Fibroblast of lung (primary cell): ENCODE results near the gene CAMSAP3. TPM values are rescaled to one million over a fixed set of nuclear protein-coding genes. Genes with fewer than 3 reads are reported as not detected.

Experiments used
- DNase-seq, 2 donors: peaks; one replicate each; pipeline versions ENCODE4 v3.0.0 to v3.0.0-alpha.2; 2010; ENCODE audit warnings: low read depth in 2 of 2
- H2AFZ ChIP-seq: 2 replicates; pipeline ENCODE4 v1.5.1; 2012; ENCODE audit warnings: low read length, control low read depth, inconsistent platforms
- H3K27ac ChIP-seq: 2 replicates; pipeline ENCODE4 v1.5.1; 2011; ENCODE audit warnings: low read length, control low read depth; ENCODE audit not compliant: insufficient read depth
- H3K27me3 ChIP-seq: 2 replicates; pipeline ENCODE4 v1.5.1; 2011; ENCODE audit warnings: mild to moderate bottlenecking, low read length; ENCODE audit not compliant: control insufficient read depth, insufficient read depth
- H3K36me3 ChIP-seq: 2 replicates; pipeline ENCODE4 v1.5.1; 2011; ENCODE audit warnings: low read length; ENCODE audit not compliant: control insufficient read depth, insufficient read depth
- H3K4me1 ChIP-seq: 2 replicates; pipeline ENCODE4 v1.5.1; 2011; ENCODE audit warnings: low read length; ENCODE audit not compliant: control insufficient read depth, insufficient read depth; ENCODE audit errors: extremely low read depth
- H3K4me2 ChIP-seq: 2 replicates; pipeline ENCODE4 v1.5.1; 2011; ENCODE audit warnings: low read length, control low read depth; ENCODE audit not compliant: insufficient read depth; ENCODE audit errors: extremely low read depth
- H3K4me3 ChIP-seq, 4 experiments: fragments of 200-600 bp in 1 of 4; sonication (generic) in 1 of 4; replicated peaks in 1 of 4; 2 replicates each; pipeline ENCODE4 v1.5.1; 2011 to 2016; ENCODE audit warnings: low read length in 4 of 4, low read depth in 3 of 4, mild to moderate bottlenecking in 3 of 4, control low read depth in 2 of 4, inconsistent platforms in 1 of 4, mixed read lengths in 1 of 4; ENCODE audit not compliant: insufficient read depth in 1 of 4; ENCODE audit errors: control extremely low read depth in 1 of 4
- H3K79me2 ChIP-seq: 2 replicates; pipeline ENCODE4 v1.5.1; 2012; ENCODE audit warnings: mild to moderate bottlenecking, low read length, inconsistent platforms; ENCODE audit not compliant: control insufficient read depth, insufficient read depth
- H3K9ac ChIP-seq: 2 replicates; pipeline ENCODE4 v1.5.1; 2011; ENCODE audit warnings: mild to moderate bottlenecking, low read length, control low read depth; ENCODE audit not compliant: insufficient read depth
- H3K9me3 ChIP-seq: 2 replicates; pipeline ENCODE4 v1.5.1; 2012; ENCODE audit warnings: low read depth, low read length; ENCODE audit not compliant: control insufficient read depth, insufficient read depth
- H4K20me1 ChIP-seq: 2 replicates; pipeline ENCODE4 v1.5.1; 2011; ENCODE audit warnings: low read length; ENCODE audit not compliant: control insufficient read depth, insufficient read depth; ENCODE audit errors: extremely low read depth
- CTCF ChIP-seq, 2 donors: IDR thresholded peaks in 1 of 2; conservative IDR thresholded peaks in 1 of 2; 1 replicate in 1 of 2; 2 replicates in 1 of 2; pipeline ENCODE4 v1.5.1; 2011 to 2012; ENCODE audit warnings: low read length in 2 of 2, control low read depth in 1 of 2, inconsistent platforms in 1 of 2, low read depth in 1 of 2, mild to moderate bottlenecking in 1 of 2
- EZH2 ChIP-seq: IDR thresholded peaks from 2 replicates; pipeline ENCODE4 v1.5.1; 2012; ENCODE audit warnings: low read length, control low read depth, mild to moderate bottlenecking; ENCODE audit errors: missing control alignments
- polyA plus RNA-seq, 2 donors: library from polyadenylated mRNA; depleted of rRNA in 1 of 2; stranded (reverse) in 1 of 2; unstranded in 1 of 2; fragments of >200 nt; gene quantifications; 2 replicates each; pipeline ENCODE4 v1.2.1, GENCODE V29; 2011 to 2012; ENCODE audit warnings: missing spikeins in 1 of 2
- total RNA-seq: library from RNA; depleted of rRNA; stranded (reverse); fragments of >200 nt; gene quantifications from 2 replicates; pipeline ENCODE4 v1.2.1, GENCODE V29; 2014

CAMSAP3 gene
- total and polyA plus RNA-seq, 2 donors (not counting 1 experiment from before 2014, with no cell fraction given) = not detected

DNA sequence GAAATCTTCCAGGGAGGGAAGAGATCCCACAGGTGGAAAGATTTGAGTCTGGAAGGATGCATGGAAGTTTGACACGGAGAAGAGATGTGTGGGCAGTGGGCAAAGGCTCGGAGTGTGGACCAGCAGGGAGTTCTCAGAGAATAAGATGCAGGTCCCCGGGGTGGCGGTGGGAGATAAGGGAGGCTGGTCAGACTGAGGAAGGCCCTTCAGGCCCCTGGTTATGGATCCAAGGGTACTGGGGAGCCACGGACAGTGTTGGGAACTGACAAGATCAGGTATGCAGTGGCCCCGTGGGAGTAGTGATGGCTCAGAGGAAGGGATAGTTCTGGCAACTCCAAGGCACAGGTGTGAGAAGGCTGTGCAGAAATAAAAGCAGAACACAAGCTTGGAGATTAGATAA is 2.5 kb downstream of the CAMSAP3 start:
- TF ChIP-seq CTCF (conservative IDR thresholded peaks at IDR 0.05 in 1 of 2, IDR thresholded peaks at IDR 0.05 in 1 of 2; ENCODE audit: low read depth in 1 of 2, low read length in 2 of 2) (no peak), EZH2 (no peak)
- Histone ChIP-seq H3K4me2 (no peak overlapping the region), H3K9ac (no peak overlapping the region), H3K36me3 (no peaks in the 10 kb centered on the region), H3K4me3 (no peak overlapping the region), H3K4me1 (no peaks in the 10 kb centered on the region), H4K20me1 (no peaks in the 10 kb centered on the region), H3K79me2 (no peaks in the 10 kb centered on the region), H3K27me3 (peaks cover 21% of the 10 kb centered on the region), H3K9me3 (no peaks in the 10 kb centered on the region), H2AFZ (no peak overlapping the region), H3K27ac (no peak overlapping the region)
- no peak for DNase-seq

- H3K27ac ChIP-seq = no peak overlapping the region
- H3K4me2 ChIP-seq = no peak overlapping the region
- no peaks in the 10 kb centered on the region for H3K9me3 ChIP-seq
- no peak for DNase-seq
- H3K4me1 ChIP-seq = no peaks in the 10 kb centered on the region
- H3K79me2 ChIP-seq = no peaks in the 10 kb centered on the region
- no peaks in the 10 kb centered on the region for H4K20me1 ChIP-seq
- no peak overlapping the region for H3K4me3 ChIP-seq
- no peaks in the 10 kb centered on the region for H3K36me3 ChIP-seq
- H3K27me3 ChIP-seq = peaks cover 12% of the 10 kb centered on the region
- TF ChIP-seq CTCF (conservative IDR thresholded peaks at IDR 0.05 in 1 of 2, IDR thresholded peaks at IDR 0.05 in 1 of 2; ENCODE audit: low read depth in 1 of 2, low read length in 2 of 2) (no peak), EZH2 (no peak)
- no peak overlapping the region for H3K9ac ChIP-seq
- no peak overlapping the region for H2AFZ ChIP-seq
Observed at GRCh38 chr19:7600721-7601120, 5.1 kb downstream of the CAMSAP3 start.

DNA sequence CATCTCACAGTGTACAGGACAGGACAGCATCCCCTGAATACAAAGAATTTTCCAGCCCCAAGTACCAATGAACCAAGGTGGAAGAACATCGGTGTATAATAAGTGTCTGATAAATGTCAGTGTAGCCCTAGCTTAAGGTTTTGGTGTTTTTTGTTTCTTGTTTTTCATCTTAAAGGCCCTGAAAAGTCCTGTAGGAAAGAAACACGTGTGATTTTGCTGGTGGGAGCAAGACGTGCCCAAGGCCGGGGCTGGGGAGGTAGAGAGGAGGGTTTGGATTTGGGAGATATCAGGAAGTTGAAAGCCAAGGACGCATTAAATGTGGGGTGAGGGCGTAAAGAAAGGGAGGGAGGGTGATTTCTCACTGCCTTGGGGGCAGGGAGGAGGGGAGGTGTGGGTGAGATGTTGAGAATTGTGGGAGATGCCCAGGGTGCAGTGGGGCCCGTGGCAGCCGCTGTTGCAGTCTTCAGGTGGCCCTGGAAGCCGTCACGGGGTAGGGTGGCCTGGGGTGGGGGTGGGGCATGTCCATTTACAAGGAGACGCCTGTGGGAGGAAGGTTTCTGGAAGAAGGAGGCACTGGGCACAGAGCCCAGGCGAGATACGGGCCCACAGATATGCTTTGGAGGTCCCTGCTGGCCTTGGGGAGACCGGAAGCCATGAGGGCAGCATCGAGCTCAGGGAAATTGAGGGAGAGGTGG is 6.7 kb downstream of the CAMSAP3 start:
- Histone ChIP-seq H3K36me3 (no peaks in the 10 kb centered on the region), H3K27ac (no peak overlapping the region), H4K20me1 (no peaks in the 10 kb centered on the region), H3K9ac (no peak overlapping the region), H3K4me2 (no peak overlapping the region), H2AFZ (no peak overlapping the region), H3K27me3 (peaks cover under 1% of the 10 kb centered on the region), H3K4me1 (no peaks in the 10 kb centered on the region), H3K4me3 (no peak overlapping the region), H3K9me3 (no peaks in the 10 kb centered on the region), H3K79me2 (no peaks in the 10 kb centered on the region)
- no peak for DNase-seq
- no peak for TF ChIP-seq EZH2
- TF ChIP-seq CTCF (conservative IDR thresholded peaks at IDR 0.05 in 1 of 2, IDR thresholded peaks at IDR 0.05 in 1 of 2; ENCODE audit: low read depth in 1 of 2, low read length in 2 of 2) = no peak
